KMS-11 (cell line): ENCODE results near the gene PUM2.

Experiments
- H2AFZ ChIP-seq: fragments of 200-600 bp; sonication (generic); 2 replicates; pipeline ENCODE4 v1.6.1; 2016; ENCODE audit warnings: antibody characterized with exemption, mixed run types, low read depth
- H3K27ac ChIP-seq: fragments of 200-600 bp; sonication (generic); 2 replicates; pipeline ENCODE4 v1.6.1; 2016; ENCODE audit warnings: mild to moderate bottlenecking, mixed run types
- H3K27me3 ChIP-seq: fragments of 200-600 bp; sonication (generic); 2 replicates; pipeline ENCODE4 v1.6.1; 2017; ENCODE audit warnings: mild to moderate bottlenecking, low read depth, mixed run types, moderate library complexity; ENCODE audit not compliant: insufficient read depth
- H3K36me3 ChIP-seq: fragments of 200-600 bp; sonication (generic); 2 replicates; pipeline ENCODE4 v1.6.1; 2017; ENCODE audit warnings: mild to moderate bottlenecking, mixed run types; ENCODE audit not compliant: insufficient read depth
- H3K4me1 ChIP-seq: fragments of 200-600 bp; sonication (generic); 2 replicates; pipeline ENCODE4 v1.6.1; 2016; ENCODE audit warnings: mild to moderate bottlenecking, low read depth, mixed run types; ENCODE audit not compliant: poor library complexity, severe bottlenecking
- H3K4me2 ChIP-seq: fragments of 200-600 bp; sonication (generic); 2 replicates; pipeline ENCODE4 v1.7.0; 2016; ENCODE audit warnings: mild to moderate bottlenecking, mixed run types
- H3K4me3 ChIP-seq: fragments of 200-600 bp; sonication (generic); IDR thresholded peaks from 2 replicates; pipeline ENCODE4 v1.6.1; 2017; ENCODE audit warnings: low read depth, low read length, mixed read lengths; ENCODE audit not compliant: insufficient read depth
- H3K79me2 ChIP-seq: fragments of 200-600 bp; sonication (generic); 2 replicates; pipeline ENCODE4 v1.6.1; 2016; ENCODE audit warnings: low read depth, mixed run types; ENCODE audit not compliant: insufficient read depth
- H3K9ac ChIP-seq: fragments of 200-600 bp; sonication (generic); 2 replicates; pipeline ENCODE4 v1.6.1; 2016; ENCODE audit warnings: mild to moderate bottlenecking, mixed run types
- H4K20me1 ChIP-seq: fragments of 200-600 bp; sonication (generic); 2 replicates; pipeline ENCODE4 v1.6.1; 2016; ENCODE audit warnings: mild to moderate bottlenecking, mixed run types; ENCODE audit not compliant: insufficient read depth
- TF ChIP-seq, protein P1 (sequence below): fragments of 200-600 bp; sonication (generic); conservative IDR thresholded peaks from 2 replicates; pipeline ENCODE4 v1.6.1; 2017; ENCODE audit warnings: low read depth, mild to moderate bottlenecking, antibody characterized with exemption, low read length, moderate library complexity, mixed read lengths

The PUM2 gene

DNA sequence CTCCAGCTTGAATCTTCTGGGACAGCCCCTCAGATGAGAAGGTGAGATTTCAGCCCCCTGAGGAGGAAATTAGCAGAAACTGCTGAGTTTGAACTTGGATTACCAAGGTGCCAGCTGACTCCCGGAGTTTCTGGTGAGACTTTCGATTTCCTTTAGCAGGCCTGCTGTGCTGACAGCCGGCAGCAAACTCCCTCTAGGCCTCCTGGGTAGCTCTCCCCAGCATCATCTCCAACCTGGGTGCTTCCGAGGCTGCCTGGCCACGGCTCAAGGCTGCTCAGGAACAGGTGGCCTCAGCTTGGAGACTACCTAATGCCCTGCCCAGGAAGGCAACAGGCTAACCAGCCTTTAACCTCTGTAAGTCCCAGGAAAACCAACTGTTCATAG is 142.2 kb downstream of the PUM2 start:
- Histone ChIP-seq H3K4me2 (peak overlapping the region; percentile 99), H3K27ac (peak overlapping the region; percentile 69), H3K4me1 (peaks cover 62% of the 10 kb centered on the region), H3K79me2 (no peaks in the 10 kb centered on the region), H3K9ac (peak overlapping the region; percentile 37; the same call in 1 of the 2 replicates), H2AFZ (peak overlapping the region; percentile 71), H3K27me3 (no peaks in the 10 kb centered on the region), H3K36me3 (no peaks in the 10 kb centered on the region), H4K20me1 (no peaks in the 10 kb centered on the region), H3K4me3 (no peak overlapping the region)
- TF ChIP-seq, protein P1, sequence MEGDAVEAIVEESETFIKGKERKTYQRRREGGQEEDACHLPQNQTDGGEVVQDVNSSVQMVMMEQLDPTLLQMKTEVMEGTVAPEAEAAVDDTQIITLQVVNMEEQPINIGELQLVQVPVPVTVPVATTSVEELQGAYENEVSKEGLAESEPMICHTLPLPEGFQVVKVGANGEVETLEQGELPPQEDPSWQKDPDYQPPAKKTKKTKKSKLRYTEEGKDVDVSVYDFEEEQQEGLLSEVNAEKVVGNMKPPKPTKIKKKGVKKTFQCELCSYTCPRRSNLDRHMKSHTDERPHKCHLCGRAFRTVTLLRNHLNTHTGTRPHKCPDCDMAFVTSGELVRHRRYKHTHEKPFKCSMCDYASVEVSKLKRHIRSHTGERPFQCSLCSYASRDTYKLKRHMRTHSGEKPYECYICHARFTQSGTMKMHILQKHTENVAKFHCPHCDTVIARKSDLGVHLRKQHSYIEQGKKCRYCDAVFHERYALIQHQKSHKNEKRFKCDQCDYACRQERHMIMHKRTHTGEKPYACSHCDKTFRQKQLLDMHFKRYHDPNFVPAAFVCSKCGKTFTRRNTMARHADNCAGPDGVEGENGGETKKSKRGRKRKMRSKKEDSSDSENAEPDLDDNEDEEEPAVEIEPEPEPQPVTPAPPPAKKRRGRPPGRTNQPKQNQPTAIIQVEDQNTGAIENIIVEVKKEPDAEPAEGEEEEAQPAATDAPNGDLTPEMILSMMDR = no peak

DNA sequence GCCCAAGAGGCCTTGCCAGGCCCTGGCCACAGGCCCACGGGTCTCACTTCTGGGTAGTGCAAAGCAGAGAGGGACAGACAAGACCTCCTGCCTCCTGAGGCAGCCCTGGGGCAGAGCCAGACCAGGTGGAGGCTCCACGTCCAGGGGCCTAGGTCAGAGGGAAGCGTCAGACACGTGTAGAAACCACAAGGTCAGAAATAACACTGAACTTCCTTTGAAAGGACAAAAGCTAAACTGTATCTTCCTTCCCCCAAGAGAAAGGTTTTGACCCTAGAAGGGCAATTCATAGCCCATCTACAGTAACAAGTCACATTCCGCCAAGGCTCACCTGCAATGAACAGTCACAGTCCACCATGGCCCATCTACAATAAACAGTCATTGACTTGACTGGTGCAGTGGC is 143.6 kb downstream of the PUM2 start:
- Histone ChIP-seq H3K4me3 (no peak overlapping the region), H3K79me2 (no peaks in the 10 kb centered on the region), H3K9ac (no peak overlapping the region; the same call in 1 of the 2 replicates), H3K4me1 (peaks cover 48% of the 10 kb centered on the region), H3K27ac (peak overlapping the region; percentile 17; the same call in 1 of the 2 replicates), H3K4me2 (peak overlapping the region; percentile 99; the same call in 1 of the 2 replicates), H3K27me3 (no peaks in the 10 kb centered on the region), H2AFZ (no peak overlapping the region; the same call in 1 of the 2 replicates), H3K36me3 (no peaks in the 10 kb centered on the region), H4K20me1 (no peaks in the 10 kb centered on the region)
- TF ChIP-seq, protein P1 = no peak

DNA sequence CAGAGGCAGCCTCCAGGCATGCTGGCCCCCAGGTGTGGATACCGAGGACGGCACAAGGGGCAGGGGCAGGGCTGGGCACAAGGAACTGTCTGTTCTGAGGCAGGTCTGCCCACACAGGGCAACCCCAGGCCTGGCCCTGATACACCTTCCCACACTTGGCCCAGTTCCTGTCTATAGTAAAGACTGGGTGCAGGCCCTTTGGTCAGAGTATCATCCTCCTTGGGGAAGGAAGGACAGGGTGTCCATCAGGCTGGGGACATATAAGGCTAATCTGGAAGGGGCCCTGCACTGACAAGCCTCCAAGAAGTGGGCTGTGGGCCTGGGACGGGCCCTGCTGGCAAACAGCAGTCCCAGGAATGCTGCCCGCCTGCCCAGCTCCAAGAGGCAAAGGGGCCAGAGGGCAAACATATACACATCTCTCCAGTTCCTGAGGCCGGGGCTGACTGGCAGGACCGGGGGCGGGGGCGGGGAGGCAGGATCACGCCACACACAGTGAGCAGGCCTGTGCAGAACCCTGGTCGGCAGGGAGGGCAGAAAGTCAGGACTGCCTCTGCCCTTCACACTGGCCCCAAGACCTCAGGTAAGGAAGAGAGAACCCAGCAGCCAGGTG is 144.6 kb downstream of the PUM2 start:
- no peaks in the 10 kb centered on the region for H3K79me2 ChIP-seq
- H3K4me3 ChIP-seq = no peak overlapping the region
- H3K27me3 ChIP-seq = no peaks in the 10 kb centered on the region
- H3K4me1 ChIP-seq = peaks cover 43% of the 10 kb centered on the region
- no peak overlapping the region for H3K4me2 ChIP-seq
- H4K20me1 ChIP-seq = no peaks in the 10 kb centered on the region
- no peak overlapping the region for H3K9ac ChIP-seq
- H3K36me3 ChIP-seq = no peaks in the 10 kb centered on the region
- TF ChIP-seq, protein P1 = no peak
- no peak overlapping the region for H2AFZ ChIP-seq
- no peak overlapping the region for H3K27ac ChIP-seq

DNA sequence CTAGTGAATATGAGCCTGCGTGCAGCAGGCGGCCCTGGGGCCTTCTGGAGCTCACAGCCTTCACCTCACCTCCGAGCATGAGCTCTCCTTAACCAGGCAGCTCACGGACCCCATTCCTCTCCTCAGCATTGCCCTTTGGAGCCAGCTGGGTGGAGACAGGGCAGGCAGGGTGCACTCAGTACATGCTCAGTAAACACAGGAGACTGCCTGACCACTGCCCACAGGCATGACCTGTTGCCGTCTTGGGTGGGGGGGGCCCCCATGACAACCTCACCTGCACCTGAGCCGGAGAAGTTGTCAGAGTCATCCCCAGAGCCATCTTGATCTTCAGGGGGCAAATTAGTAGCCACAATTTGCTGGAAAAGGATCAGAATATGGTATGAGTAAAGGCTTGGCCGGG is 145.6 kb downstream of the PUM2 start:
- H3K27ac ChIP-seq = no peak overlapping the region
- H3K9ac ChIP-seq = no peak overlapping the region
- no peak overlapping the region for H3K4me2 ChIP-seq
- H3K4me1 ChIP-seq = peaks cover 41% of the 10 kb centered on the region
- H3K4me3 ChIP-seq = no peak overlapping the region
- H3K36me3 ChIP-seq = no peaks in the 10 kb centered on the region
- H2AFZ ChIP-seq = no peak overlapping the region
- no peaks in the 10 kb centered on the region for H3K79me2 ChIP-seq
- no peaks in the 10 kb centered on the region for H4K20me1 ChIP-seq
- no peaks in the 10 kb centered on the region for H3K27me3 ChIP-seq
- TF ChIP-seq, protein P1 = no peak
